Neural progenitor cell (in vitro differentiated cells): Measurements from ENCODE around the gene MAP2.
"Not testable (repeated sequence)": the region's sequence is repeated elsewhere in the genome, so short reads cannot be mapped to it uniquely, and the experiment has no call there.

Experiments
- EZH2phosphoT487 ChIP-seq: fragments of 200-600 bp; sonication (generic); IDR thresholded peaks from 2 replicates; pipeline ENCODE4 v1.6.1; 2017; ENCODE audit warnings: antibody characterized with exemption
- TF ChIP-seq, protein P1 (sequence below): fragments of 200-600 bp; sonication (generic); IDR thresholded peaks from 2 replicates; pipeline ENCODE4 v1.5.1; 2017; ENCODE audit warnings: antibody characterized with exemption, mild to moderate bottlenecking

DNA sequence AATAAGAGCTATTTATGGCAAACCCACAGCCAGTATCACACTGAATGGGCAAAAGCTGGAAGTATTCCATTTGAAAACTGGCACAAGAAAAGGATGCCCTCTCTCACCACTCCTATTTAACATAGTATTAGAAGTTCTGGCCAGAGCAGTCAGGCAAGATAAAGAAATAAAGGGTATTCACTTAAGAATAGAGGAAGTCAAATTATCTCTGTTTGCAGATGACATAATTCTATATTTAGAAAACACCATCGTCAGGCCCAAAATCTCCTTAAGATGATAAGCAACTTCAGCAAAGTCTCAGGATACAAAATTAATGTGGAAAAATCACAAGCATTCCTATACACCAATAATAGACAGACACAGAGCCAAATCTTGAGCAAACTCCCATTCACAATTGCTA, 68.4 kb downstream of the MAP2 start:
- TF ChIP-seq, protein P1, sequence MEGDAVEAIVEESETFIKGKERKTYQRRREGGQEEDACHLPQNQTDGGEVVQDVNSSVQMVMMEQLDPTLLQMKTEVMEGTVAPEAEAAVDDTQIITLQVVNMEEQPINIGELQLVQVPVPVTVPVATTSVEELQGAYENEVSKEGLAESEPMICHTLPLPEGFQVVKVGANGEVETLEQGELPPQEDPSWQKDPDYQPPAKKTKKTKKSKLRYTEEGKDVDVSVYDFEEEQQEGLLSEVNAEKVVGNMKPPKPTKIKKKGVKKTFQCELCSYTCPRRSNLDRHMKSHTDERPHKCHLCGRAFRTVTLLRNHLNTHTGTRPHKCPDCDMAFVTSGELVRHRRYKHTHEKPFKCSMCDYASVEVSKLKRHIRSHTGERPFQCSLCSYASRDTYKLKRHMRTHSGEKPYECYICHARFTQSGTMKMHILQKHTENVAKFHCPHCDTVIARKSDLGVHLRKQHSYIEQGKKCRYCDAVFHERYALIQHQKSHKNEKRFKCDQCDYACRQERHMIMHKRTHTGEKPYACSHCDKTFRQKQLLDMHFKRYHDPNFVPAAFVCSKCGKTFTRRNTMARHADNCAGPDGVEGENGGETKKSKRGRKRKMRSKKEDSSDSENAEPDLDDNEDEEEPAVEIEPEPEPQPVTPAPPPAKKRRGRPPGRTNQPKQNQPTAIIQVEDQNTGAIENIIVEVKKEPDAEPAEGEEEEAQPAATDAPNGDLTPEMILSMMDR = not testable (repeated sequence)
- TF ChIP-seq EZH2phosphoT487 = not testable (repeated sequence)
